HepG2 (cell line): ENCODE results near the gene CEP250. TPM values are rescaled to one million over a fixed set of nuclear protein-coding genes. Genes with fewer than 3 reads are reported as not detected.

Experiments
- BCL3 ChIP-seq: sonication (generic); formaldehyde crosslinking; IDR thresholded peaks from 2 replicates; pipeline ENCODE4 v1.5.1; 2020; ENCODE audit warnings: mild to moderate bottlenecking, missing genetic modification reagents, moderate library complexity
- CEBPZ ChIP-seq: IDR thresholded peaks from 2 replicates; pipeline ENCODE4 v1.6.1; 2012; ENCODE audit warnings: low read length, improper control_type of control experiment
- EEA1 ChIP-seq: sonication (generic); formaldehyde crosslinking; IDR thresholded peaks from 2 replicates; pipeline ENCODE4 v1.5.1; 2020; ENCODE audit warnings: mild to moderate bottlenecking, missing genetic modification reagents, borderline replicate concordance
- ELF3 ChIP-seq: IDR thresholded peaks from 2 replicates; pipeline ENCODE4 v1.6.1; 2016; ENCODE audit warnings: missing genetic modification reagents, missing compliant biosample characterization
- ELF4 ChIP-seq: sonication (generic); formaldehyde crosslinking; IDR thresholded peaks from 2 replicates; pipeline ENCODE4 v1.5.0; 2020; ENCODE audit warnings: missing genetic modification reagents, mild to moderate bottlenecking, moderate library complexity, borderline replicate concordance
- FOSL1 ChIP-seq: sonication (generic); formaldehyde crosslinking; IDR thresholded peaks from 2 replicates; pipeline ENCODE4 v1.9.0; 2021; ENCODE audit warnings: missing genetic modification reagents, borderline replicate concordance
- GABPB1 ChIP-seq: IDR thresholded peaks from 2 replicates; pipeline ENCODE4 v1.6.1; 2016; ENCODE audit warnings: mild to moderate bottlenecking, missing genetic modification reagents, moderate library complexity, missing compliant biosample characterization
- HOXD1 ChIP-seq: sonication (generic); formaldehyde crosslinking; IDR thresholded peaks from 2 replicates; pipeline ENCODE4 v1.5.0; 2020; ENCODE audit warnings: missing genetic modification reagents
- KDM4B ChIP-seq: sonication (generic); formaldehyde crosslinking; IDR thresholded peaks from 2 replicates; pipeline ENCODE4 v1.4.0; 2020; ENCODE audit warnings: missing genetic modification reagents
- LCORL ChIP-seq, 2 experiments: fragments of 450-650 bp in 1 of 2; sonication (generic) in 1 of 2; formaldehyde crosslinking in 1 of 2; IDR thresholded peaks; 2 replicates each; pipeline versions ENCODE4 v1.5.0 to v1.6.1; 2017 to 2020; ENCODE audit warnings: antibody characterized with exemption in 1 of 2, missing genetic modification reagents in 1 of 2
- POLR2A ChIP-seq, 2 experiments: IDR thresholded peaks; 2 replicates each; pipeline ENCODE4 v1.6.1; 2011; ENCODE audit warnings: low read depth in 2 of 2, low read length in 2 of 2, mild to moderate bottlenecking in 1 of 2, moderate library complexity in 1 of 2; ENCODE audit not compliant: insufficient read depth in 1 of 2
- SMYD3 ChIP-seq: sonication (generic); formaldehyde crosslinking; IDR thresholded peaks from 2 replicates; pipeline ENCODE4 v1.8.1; 2023; ENCODE audit warnings: mild to moderate bottlenecking, missing genetic modification reagents
- SP2 ChIP-seq: sonication (generic); formaldehyde crosslinking; IDR thresholded peaks from 2 replicates; pipeline ENCODE4 v1.5.1; 2020; ENCODE audit warnings: mild to moderate bottlenecking, missing genetic modification reagents
- SP4 ChIP-seq: sonication (generic); formaldehyde crosslinking; IDR thresholded peaks from 2 replicates; pipeline ENCODE4 v1.8.1; 2023; ENCODE audit warnings: mild to moderate bottlenecking, missing genetic modification reagents
- TBX2 ChIP-seq: sonication (generic); formaldehyde crosslinking; IDR thresholded peaks from 2 replicates; pipeline ENCODE4 v1.5.0; 2020; ENCODE audit warnings: missing genetic modification reagents, mild to moderate bottlenecking, borderline replicate concordance
- THRA ChIP-seq: sonication (generic); formaldehyde crosslinking; IDR thresholded peaks from 2 replicates; pipeline ENCODE4 v1.4.0; 2020; ENCODE audit warnings: missing genetic modification reagents, borderline replicate concordance
- ZBTB49 ChIP-seq: sonication (generic); formaldehyde crosslinking; IDR thresholded peaks from 2 replicates; pipeline ENCODE4 v1.4.0; 2020; ENCODE audit warnings: missing genetic modification reagents, borderline replicate concordance
- ZFX ChIP-seq: sonication (generic); formaldehyde crosslinking; IDR thresholded peaks from 2 replicates; pipeline ENCODE4 v1.4.0; 2020; ENCODE audit warnings: mild to moderate bottlenecking, low read depth, missing genetic modification reagents, moderate library complexity
- ZUFSP ChIP-seq: sonication (generic); formaldehyde crosslinking; IDR thresholded peaks from 2 replicates; pipeline ENCODE4 v1.9.0; 2021; ENCODE audit warnings: missing genetic modification reagents, mild to moderate bottlenecking, borderline replicate concordance
- polyA plus RNA-seq, 8 experiments: library from polyadenylated mRNA; depleted of rRNA in 3 of 8; stranded (reverse) in 7 of 8; unstranded in 1 of 8; fragments of >200 nt; fragmentation: Illumina TruSeq in 4 of 8; extraction: Trizol in 4 of 8; gene quantifications; 2 replicates each; pipeline versions ENCODE4 v1.2.1 to v1.2.3, GENCODE V29; 2011 to 2016; ENCODE audit warnings: low read depth in 4 of 8, missing spikeins in 1 of 8, mixed read lengths in 1 of 8; ENCODE audit not compliant: insufficient read depth in 1 of 8
- total RNA-seq, 5 experiments: library from RNA; depleted of rRNA; stranded (reverse); fragments of >200 nt; fragmentation: Illumina TruSeq; extraction: Trizol; gene quantifications; 2 replicates each; pipeline ENCODE4 v1.2.3, GENCODE V29; 2016; ENCODE audit warnings: low read depth in 1 of 5

Gene CEP250
- total and polyA plus RNA-seq, 2 of the 13 experiments (the other 11 are each of a cell fraction or from before 2014, with no cell fraction given) = 28.8 to 55.3 TPM

- TF ChIP-seq ZBTB49 = peak; percentile 20; the same call in 1 of the 2 replicates
- peak; percentile 30; the same call in 1 of the 2 replicates for TF ChIP-seq THRA (CRISPR knock-in tag)
- no peak for TF ChIP-seq EEA1 (CRISPR knock-in tag)
- 0 out of 2 replicates have a peak, but pooled peaks have one; percentile 62 for TF ChIP-seq HOXD1
- TF ChIP-seq ELF3 (CRISPR knock-in tag) = peak; percentile 90
- no peak for TF ChIP-seq SMYD3 (CRISPR knock-in tag)
- peak; percentile 77 to 79 for TF ChIP-seq POLR2A (IDR thresholded peaks at IDR 0.05; ENCODE audit: insufficient read depth in 1 of 2, low read depth in 2 of 2, low read length in 2 of 2)
- peak; percentile 91 for TF ChIP-seq LCORL (IDR thresholded peaks at IDR 0.05)
- 0 out of 2 replicates have a peak, but pooled peaks have one; percentile 35 for TF ChIP-seq LCORL (CRISPR knock-in tag; IDR thresholded peaks at IDR 0.05)
- TF ChIP-seq SP4 (CRISPR knock-in tag) = no peak; the same call in 1 of the 2 replicates
- peak; percentile 71 for TF ChIP-seq ZFX (CRISPR knock-in tag)
- TF ChIP-seq SP2 = peak; percentile 95
- peak; percentile 50; the same call in 1 of the 2 replicates for TF ChIP-seq ELF4
- no peak for TF ChIP-seq FOSL1
- 0 out of 2 replicates have a peak, but pooled peaks have one; percentile 41 for TF ChIP-seq KDM4B
- no peak for TF ChIP-seq ZUFSP
- peak; percentile 9; the same call in 1 of the 2 replicates for TF ChIP-seq CEBPZ
- peak; percentile 69 for TF ChIP-seq GABPB1 (CRISPR knock-in tag)
- peak; percentile 36; the same call in 1 of the 2 replicates for TF ChIP-seq TBX2 (CRISPR knock-in tag)
- TF ChIP-seq BCL3 (CRISPR knock-in tag) = 0 out of 2 replicates have a peak, but pooled peaks have one; percentile 31
Observed at GRCh38 chr20:35539756-35540212, 84.4 kb downstream of the CEP250 start (continued).
